K562 (cell line): ENCODE measurements around the gene ELOVL5. TPM values are rescaled to one million over a fixed set of nuclear protein-coding genes. Genes with fewer than 3 reads are reported as not detected.
A peak's percentile ranks its signal among the peaks of the same experiment; 100 is the strongest.

Experiments
- ATAC-seq: fragments of 200-7000 bp; cut with Tn5 transposase; 3 replicates; pipeline ENCODE4 v1.9.1; 2020; ENCODE audit warnings: moderate library complexity
- BruUV-seq: library from RNA; stranded (reverse); fragments of 400-500 nt; replicated peaks from 2 replicates; lab custom pipeline; 2021; lab: Mats Ljungman, UMichigan
- CTCF ChIA-PET: fragments of 300-600 bp; formaldehyde crosslinking; extraction: SDS; loops from one replicate; lab custom pipeline; 2021; ENCODE audit warnings: low intra/inter-chr PET ratio; lab: Yijun Ruan, JAX
- POLR2A ChIA-PET: fragments of 300-600, 350-650 bp; sonication (Branson Sonifier 250); formaldehyde crosslinking; extraction: SDS; loops from one replicate; lab custom pipeline; 2021; ENCODE audit warnings: antibody characterized with exemption, inconsistent platforms; lab: Yijun Ruan, JAX
- DNase-seq, 4 experiments: peaks; one replicate each; pipeline versions ENCODE4 v3.0.0 to v3.0.0-alpha.2; 2011 to 2018; ENCODE audit warnings: low spot score in 3 of 4, mixed read lengths in 3 of 4; ENCODE audit errors: extremely low read depth in 1 of 4
- FAIRE-seq: peaks from 2 replicates; lab custom pipeline; 2011; peaks lifted over from hg19 to GRCh38; lab: Jason Lieb, UNC
- H2AFZ ChIP-seq: 2 replicates; pipeline ENCODE4 v1.6.0; 2011; ENCODE audit warnings: low read depth, low read length, control low read depth, inconsistent platforms
- H3K27ac ChIP-seq: fragments of 200-600 bp; 3 replicates; pipeline ENCODE4 v1.8.0; 2011; ENCODE audit warnings: low read depth, mild to moderate bottlenecking, control low read depth, inconsistent platforms, low read length, moderate library complexity, mixed read lengths; ENCODE audit errors: extremely low read depth
- H3K27me3 ChIP-seq, 2 experiments: fragments of 300-600 bp in 1 of 2; 2 replicates in 1 of 2; 3 replicates in 1 of 2; pipeline versions ENCODE4 v1.6.0 to v1.8.0; 2011; ENCODE audit warnings: inconsistent platforms in 2 of 2, low read length in 2 of 2, mild to moderate bottlenecking in 1 of 2, mixed read lengths in 1 of 2, moderate library complexity in 1 of 2; ENCODE audit not compliant: control insufficient read depth in 2 of 2, insufficient read depth in 2 of 2
- H3K36me3 ChIP-seq: fragments of 300-600 bp; 3 replicates; pipeline ENCODE4 v1.8.0; 2011; ENCODE audit warnings: mild to moderate bottlenecking, low read length, inconsistent platforms; ENCODE audit not compliant: control insufficient read depth, insufficient read depth
- H3K4me1 ChIP-seq, 2 experiments: fragments of 200-600 bp in 1 of 2; replicated peaks in 1 of 2; 2 replicates in 1 of 2; 3 replicates in 1 of 2; pipeline versions ENCODE4 v1.5.1 to v1.8.0; 2011; ENCODE audit warnings: inconsistent platforms in 2 of 2, low read length in 2 of 2, mild to moderate bottlenecking in 1 of 2, mixed read lengths in 1 of 2, moderate library complexity in 1 of 2; ENCODE audit not compliant: control insufficient read depth in 2 of 2, insufficient read depth in 2 of 2
- H3K4me2 ChIP-seq: 2 replicates; pipeline ENCODE4 v1.6.1; 2011; ENCODE audit warnings: low read length, control low read depth, inconsistent platforms, mixed read lengths; ENCODE audit not compliant: insufficient read depth
- H3K4me3 ChIP-seq: fragments of 200-600 bp; sonication (generic), shearing (Covaris generic); 2 replicates; pipeline ENCODE4 v1.5.1; 2016; ENCODE audit warnings: control low read depth, inconsistent platforms
- H3K79me2 ChIP-seq: fragments of 200-600 bp; 3 replicates; pipeline ENCODE4 v1.8.0; 2011; ENCODE audit warnings: low read length, inconsistent platforms; ENCODE audit not compliant: control insufficient read depth, insufficient read depth
- H3K9ac ChIP-seq, 2 experiments: 2 replicates each; pipeline versions ENCODE4 v1.6.0 to v1.6.1; 2011; ENCODE audit warnings: low read depth in 2 of 2, low read length in 2 of 2, control low read depth in 1 of 2, inconsistent platforms in 1 of 2, mild to moderate bottlenecking in 1 of 2, mixed read lengths in 1 of 2; ENCODE audit not compliant: insufficient read depth in 1 of 2
- H3K9me1 ChIP-seq: one replicate; pipeline ENCODE4 v1.6.0; 2011; ENCODE audit warnings: inconsistent platforms, mild to moderate bottlenecking, low read length, moderate library complexity; ENCODE audit not compliant: control insufficient read depth, insufficient read depth
- H3K9me3 ChIP-seq: replicated peaks from 2 replicates; pipeline ENCODE4 v1.5.1; 2011; ENCODE audit warnings: low read depth, low read length, inconsistent platforms; ENCODE audit not compliant: control insufficient read depth, insufficient read depth
- H4K20me1 ChIP-seq: replicated peaks from 2 replicates; pipeline ENCODE4 v1.6.1; 2011; ENCODE audit warnings: low read length, inconsistent platforms, mixed read lengths; ENCODE audit not compliant: control insufficient read depth, insufficient read depth
- GTF2E2 ChIP-seq: fragments of 200-800 bp; sonication (Bioruptor generic); IDR thresholded peaks from 2 replicates; pipeline ENCODE4 v1.6.1; 2016; ENCODE audit warnings: missing genetic modification characterization, missing compliant biosample characterization
- HCFC1 ChIP-seq: IDR thresholded peaks from 2 replicates; pipeline ENCODE4 v1.6.1; 2012; ENCODE audit warnings: low read depth, low read length, improper control_type of control experiment
- HDGF ChIP-seq: fragments of 450-650 bp; IDR thresholded peaks from 2 replicates; pipeline ENCODE4 v1.6.1; 2016
- MITF ChIP-seq: IDR thresholded peaks from 2 replicates; pipeline ENCODE4 v1.6.1; 2014; ENCODE audit warnings: antibody characterized with exemption
- RFX7 ChIP-seq: fragments of 250-450 bp; sonication (Bioruptor Pico); IDR thresholded peaks from 2 replicates; pipeline ENCODE4 v1.5.1; 2021; ENCODE audit warnings: mild to moderate bottlenecking
- SIN3A ChIP-seq, 2 experiments: fragments of 150-350 bp in 1 of 2; IDR thresholded peaks; 2 replicates each; pipeline ENCODE4 v1.6.1; 2011 to 2016; ENCODE audit warnings: borderline replicate concordance in 2 of 2, low read depth in 2 of 2, low read length in 2 of 2, mild to moderate bottlenecking in 2 of 2, moderate library complexity in 2 of 2; ENCODE audit not compliant: control insufficient read depth in 1 of 2
- SMAD1 ChIP-seq: fragments of 150-350 bp; IDR thresholded peaks from 2 replicates; pipeline ENCODE4 v1.6.1; 2014; ENCODE audit warnings: low read length, low read depth; ENCODE audit not compliant: partially characterized antibody
- TRIM25 ChIP-seq: fragments of 450-650 bp; IDR thresholded peaks from 2 replicates; pipeline ENCODE4 v1.7.0; 2016; ENCODE audit warnings: borderline replicate concordance
- YY1 ChIP-seq, 3 experiments: IDR thresholded peaks; 2 replicates each; pipeline ENCODE4 v1.6.1; 2011; ENCODE audit warnings: low read length in 2 of 3, mild to moderate bottlenecking in 2 of 3, moderate library complexity in 2 of 3, borderline replicate concordance in 1 of 3, control low read depth in 1 of 3, low read depth in 1 of 3; ENCODE audit not compliant: insufficient read depth in 3 of 3, insufficient replicate concordance in 2 of 3, control insufficient read depth in 1 of 3, insufficient read length in 1 of 3; ENCODE audit errors: extremely low read depth in 1 of 3
- ZBTB9 ChIP-seq: fragments of 450-650 bp; formaldehyde crosslinking; IDR thresholded peaks from 2 replicates; pipeline ENCODE4 v1.4.0; 2020; ENCODE audit warnings: mild to moderate bottlenecking, moderate library complexity
- ZNF140 ChIP-seq: fragments of 250-450 bp; sonication (Bioruptor Pico); IDR thresholded peaks from 2 replicates; pipeline ENCODE4 v1.8.0; 2021; ENCODE audit warnings: moderate library complexity, mild to moderate bottlenecking, inconsistent platforms
- ZNF3 ChIP-seq: fragments of 250-450 bp; sonication (Bioruptor Pico); IDR thresholded peaks from 2 replicates; pipeline ENCODE4 v1.5.0; 2021; ENCODE audit warnings: mild to moderate bottlenecking, moderate library complexity
- ZNF511 ChIP-seq: sonication (generic); formaldehyde crosslinking; IDR thresholded peaks from 2 replicates; pipeline ENCODE4 v1.8.0; 2022; ENCODE audit warnings: mild to moderate bottlenecking, missing genetic modification reagents
- ZNF584 ChIP-seq: fragments of 200-800 bp; sonication (Bioruptor generic); IDR thresholded peaks from 2 replicates; pipeline ENCODE4 v1.6.1; 2016; ENCODE audit warnings: low read depth, mild to moderate bottlenecking, missing genetic modification characterization, missing compliant biosample characterization
- WGBS: fragments of 100-300 bp; shearing (Covaris generic); methylation state at CpG from one replicate; pipeline ENCODE4 v1.1.6; 2016; ENCODE audit warnings: low coverage, mixed read lengths; ENCODE audit not compliant: insufficient coverage; ENCODE audit errors: missing lambda C conversion rate; 5-methylcytosine and 5-hydroxymethylcytosine counted together
- in situ Hi-C: fragments of 300-500 bp; cut with MboI; formaldehyde crosslinking; loops from 4 replicates; pipeline ENCODE4 v1.15.0; 2018; ENCODE audit warnings: inconsistent platforms, mixed read lengths
- intact Hi-C: fragments of 100-400 bp; cut with micrococcal nuclease; formaldehyde crosslinking; loops from 2 replicates; pipeline ENCODE4 v1.14.2; 2022
- polyA plus RNA-seq, 8 experiments: library from polyadenylated mRNA; depleted of rRNA in 4 of 8; stranded (reverse) in 5 of 8; unstranded in 3 of 8; fragments of >200 nt; fragmentation: Nextera tagmentation in 2 of 8; fragmentation: Illumina TruSeq in 1 of 8; extraction: Ambion mirVana in 2 of 8; extraction: Trizol in 1 of 8; gene quantifications; 2 replicates each; pipeline versions ENCODE4 v1.2.1 to v1.2.3, GENCODE V29; 2011 to 2014; ENCODE audit warnings: inconsistent platforms in 1 of 8, missing spikeins in 1 of 8
- total RNA-seq, 7 experiments: library from RNA; depleted of rRNA in 6 of 7; stranded (reverse); fragments of >200 nt in 6 of 7; fragmentation: Illumina TruSeq in 2 of 7; extraction: Trizol in 2 of 7; gene quantifications; 2 replicates each; pipeline versions ENCODE4 v1.2.1 to v1.2.3, GENCODE V29; 2011 to 2021; ENCODE audit warnings: low replicate concordance in 1 of 7

ELOVL5 gene
- total and polyA plus RNA-seq, 9 of the 15 experiments (the other 6 are each of a cell fraction or from before 2014, with no cell fraction given) = 70.6 to 245 (median 132) TPM

GRCh38 chr6:53299331-53300005, 49.3 kb downstream of the ELOVL5 start:
- Histone ChIP-seq H3K36me3 (peaks cover 29% of the 10 kb centered on the region), H3K27ac (peak overlapping the region; percentile 11; the same call in 1 of the 3 replicates), H3K9me1 (no peaks in the 10 kb centered on the region), H3K9ac (no peak overlapping the region; a peak in 1 of 4 replicates), H3K4me2 (no peak overlapping the region), H4K20me1 (peaks cover 37% of the 10 kb centered on the region), H3K27me3 (no peaks in the 10 kb centered on the region), H3K9me3 (no peaks in the 10 kb centered on the region), H3K79me2 (peaks cover 97% of the 10 kb centered on the region), H3K4me1 (peaks cover 10 to 54% of the 10 kb centered on the region in 2 experiments), H3K4me3 (no peak overlapping the region), H2AFZ (no peak overlapping the region)
- FAIRE-seq (no peak), DNase-seq (no peak), ATAC-seq (no peak)
- ChIA-PET POLR2A (interaction anchor here (0.6 to 2.7 kb wide), 5 partner anchors 10 to 175 kb away, joined by 3 to 17 read pairs (median 3); no protein-coding TSS in a partner anchor), CTCF (no interaction called here)
- no peak for TF ChIP-seq MITF
- TF ChIP-seq ZNF140 = no peak
- TF ChIP-seq RFX7 (CRISPR knock-in tag) = no peak
- no peak for TF ChIP-seq ZNF511 (CRISPR knock-in tag)
- TF ChIP-seq ZBTB9 = no peak
- TF ChIP-seq SMAD1 = no peak
- no peak for TF ChIP-seq ZNF584 (CRISPR knock-in tag)
- no peak for TF ChIP-seq HDGF
- TF ChIP-seq YY1 (IDR thresholded peaks at IDR 0.05; ENCODE audit: borderline replicate concordance in 1 of 3, control insufficient read depth in 1 of 3, extremely low read depth in 1 of 3, insufficient read depth in 3 of 3, insufficient read length in 1 of 3, insufficient replicate concordance in 2 of 3, low read depth in 1 of 3, low read length in 2 of 3) = no peak
- no peak for TF ChIP-seq HCFC1
- no peak for TF ChIP-seq ZNF3 (CRISPR knock-in tag)
- no peak for TF ChIP-seq TRIM25
- no peak for TF ChIP-seq SIN3A (IDR thresholded peaks at IDR 0.05; ENCODE audit: borderline replicate concordance in 2 of 2, control insufficient read depth in 1 of 2, low read depth in 2 of 2, low read length in 2 of 2)
- no peak for TF ChIP-seq GTF2E2
- no TSS peak for BruUV-seq
- in situ Hi-C loops = no loop called here
- intact Hi-C loops = loop anchor here (5.0 kb wide), 1 partner anchor 48 kb away; the partner anchor contains the start of gene ELOVL5
- WGBS = 77% methylated on average over 7 of the region's 7 CpGs
